Activated T-helper 17 cell treated with anti-CD3 and anti-CD28 coated beads, Interleukin-2, amount 50 U/mL, for 72 hours (primary cell): ENCODE data around the gene R3HCC1L. TPM values are rescaled to one million over a fixed set of nuclear protein-coding genes. Genes with fewer than 3 reads are reported as not detected.
"Not testable (repeated sequence)": the region's sequence is repeated elsewhere in the genome, so short reads cannot be mapped to it uniquely, and the experiment has no call there.

ENCODE experiments used
- ATAC-seq: fragments of 150-1000 bp; cut with Tn5 transposase; replicated peaks from 2 replicates; pipeline ENCODE4 v1.10.0; 2021; ENCODE audit warnings: mild to moderate bottlenecking, moderate library complexity
- H3K27ac Mint-ChIP-seq: one replicate; pipeline ENCODE4 v1.8.0; 2022; ENCODE audit warnings: mixed read lengths
- H3K27me3 Mint-ChIP-seq: one replicate; pipeline ENCODE4 v1.8.0; 2022; ENCODE audit warnings: mixed read lengths
- H3K36me3 Mint-ChIP-seq: one replicate; pipeline ENCODE4 v1.8.0; 2022; ENCODE audit warnings: low read depth, mild to moderate bottlenecking, mixed read lengths
- H3K4me1 Mint-ChIP-seq: one replicate; pipeline ENCODE4 v1.8.0; 2022; ENCODE audit warnings: mixed read lengths
- H3K4me3 Mint-ChIP-seq: one replicate; pipeline ENCODE4 v1.8.0; 2022; ENCODE audit warnings: mild to moderate bottlenecking, mixed read lengths
- H3K9me3 Mint-ChIP-seq: one replicate; pipeline ENCODE4 v1.8.0; 2022; ENCODE audit warnings: mixed read lengths
- total RNA-seq, 2 donors: library from RNA; stranded (reverse); gene quantifications; one replicate each; pipeline ENCODE4 v1.2.3, GENCODE V29; 2022

The R3HCC1L gene
- total RNA-seq, 2 donors from 2014 or later: 21.6 to 23.7 TPM

DNA sequence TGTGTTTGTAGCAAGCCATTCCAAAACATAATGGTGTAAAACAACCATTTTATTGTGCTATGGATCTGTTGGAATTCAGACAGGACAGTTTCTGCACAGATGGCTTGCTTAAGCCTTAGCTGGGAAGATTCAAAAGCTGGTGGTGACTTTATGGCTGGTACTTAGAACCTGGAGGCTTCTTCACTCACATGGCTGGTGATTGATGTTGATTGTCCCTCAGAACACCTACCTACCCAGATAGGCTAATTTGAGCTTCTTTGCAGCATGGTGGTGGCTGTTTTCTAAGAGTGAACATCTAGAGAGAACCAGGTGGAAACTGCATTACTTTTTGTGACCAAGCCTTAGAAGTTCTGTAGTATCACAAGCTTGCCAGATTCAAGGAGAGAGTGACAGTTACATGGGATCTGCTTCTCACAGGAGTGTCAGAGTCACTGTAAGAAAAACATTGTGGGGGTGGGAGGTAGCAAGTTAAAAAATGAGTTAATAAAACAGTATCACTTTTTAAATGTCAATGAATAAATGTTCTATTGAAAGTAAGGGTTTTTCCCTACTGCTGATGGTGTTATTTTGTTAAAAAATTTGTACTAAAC is 7.1 kb downstream of the R3HCC1L start:
- peak; percentile 81 for ATAC-seq
- Mint-ChIP-seq H3K27ac (peak overlapping the region; percentile 73), H3K4me1 (peaks cover 39% of the 10 kb centered on the region), H3K9me3 (no peaks in the 10 kb centered on the region), H3K36me3 (peaks cover 21% of the 10 kb centered on the region), H3K27me3 (no peaks in the 10 kb centered on the region), H3K4me3 (peak overlapping the region; percentile 56)

GRCh38 chr10:98144985-98145384 is 10.5 kb downstream of the R3HCC1L start:
- no peaks in the 10 kb centered on the region for H3K27me3 Mint-ChIP-seq
- peaks cover 46% of the 10 kb centered on the region for H3K4me1 Mint-ChIP-seq
- H3K27ac Mint-ChIP-seq: no peak overlapping the region
- ATAC-seq: no peak
- peaks cover 43% of the 10 kb centered on the region for H3K36me3 Mint-ChIP-seq
- peaks cover 14% of the 10 kb centered on the region for H3K9me3 Mint-ChIP-seq
- no peak overlapping the region for H3K4me3 Mint-ChIP-seq

- H3K4me3 Mint-ChIP-seq: no peak overlapping the region
- peaks cover 28% of the 10 kb centered on the region for H3K4me1 Mint-ChIP-seq
- no peak for ATAC-seq
- H3K27ac Mint-ChIP-seq: no peak overlapping the region
- H3K27me3 Mint-ChIP-seq: no peaks in the 10 kb centered on the region
- H3K9me3 Mint-ChIP-seq: peaks cover 24% of the 10 kb centered on the region
- peaks cover 77% of the 10 kb centered on the region for H3K36me3 Mint-ChIP-seq
These were observed 15.4 kb downstream of the R3HCC1L start for GRCh38 chr10:98149858-98150257.

GRCh38 chr10:98150544-98150943 is 16.1 kb downstream of the R3HCC1L start:
- peaks cover 77% of the 10 kb centered on the region for H3K36me3 Mint-ChIP-seq
- H3K4me1 Mint-ChIP-seq: peaks cover 24% of the 10 kb centered on the region
- H3K9me3 Mint-ChIP-seq: peaks cover 24% of the 10 kb centered on the region
- no peak overlapping the region for H3K27ac Mint-ChIP-seq
- H3K27me3 Mint-ChIP-seq: no peaks in the 10 kb centered on the region
- no peak overlapping the region for H3K4me3 Mint-ChIP-seq
- ATAC-seq: no peak

DNA sequence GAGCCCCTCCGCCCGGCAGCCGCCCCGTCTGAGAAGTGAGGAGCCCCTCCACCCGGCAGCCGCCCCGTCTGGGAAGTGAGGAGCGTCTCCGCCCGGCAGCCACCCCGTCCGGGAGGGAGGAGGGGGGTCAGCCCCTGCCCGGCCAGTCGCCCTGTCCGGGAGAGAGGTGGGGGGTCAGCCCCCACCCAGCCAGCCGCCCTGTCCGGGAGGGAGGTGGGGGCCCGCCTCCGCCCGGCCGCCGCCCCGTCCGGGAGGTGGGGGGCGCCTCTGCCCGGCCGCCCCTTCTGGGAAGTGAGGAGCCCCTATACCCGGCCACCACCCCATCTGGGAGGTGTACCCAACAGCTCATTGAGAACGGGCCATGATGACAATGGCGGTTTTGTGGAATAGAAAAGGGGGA is 18.3 kb downstream of the R3HCC1L start:
- Mint-ChIP-seq H3K9me3 (peaks cover 18% of the 10 kb centered on the region), H3K36me3 (peaks cover 84% of the 10 kb centered on the region), H3K4me1 (peaks cover 27% of the 10 kb centered on the region)
- H3K27ac Mint-ChIP-seq, H3K27me3 Mint-ChIP-seq, H3K4me3 Mint-ChIP-seq, ATAC-seq: not testable (repeated sequence)

DNA sequence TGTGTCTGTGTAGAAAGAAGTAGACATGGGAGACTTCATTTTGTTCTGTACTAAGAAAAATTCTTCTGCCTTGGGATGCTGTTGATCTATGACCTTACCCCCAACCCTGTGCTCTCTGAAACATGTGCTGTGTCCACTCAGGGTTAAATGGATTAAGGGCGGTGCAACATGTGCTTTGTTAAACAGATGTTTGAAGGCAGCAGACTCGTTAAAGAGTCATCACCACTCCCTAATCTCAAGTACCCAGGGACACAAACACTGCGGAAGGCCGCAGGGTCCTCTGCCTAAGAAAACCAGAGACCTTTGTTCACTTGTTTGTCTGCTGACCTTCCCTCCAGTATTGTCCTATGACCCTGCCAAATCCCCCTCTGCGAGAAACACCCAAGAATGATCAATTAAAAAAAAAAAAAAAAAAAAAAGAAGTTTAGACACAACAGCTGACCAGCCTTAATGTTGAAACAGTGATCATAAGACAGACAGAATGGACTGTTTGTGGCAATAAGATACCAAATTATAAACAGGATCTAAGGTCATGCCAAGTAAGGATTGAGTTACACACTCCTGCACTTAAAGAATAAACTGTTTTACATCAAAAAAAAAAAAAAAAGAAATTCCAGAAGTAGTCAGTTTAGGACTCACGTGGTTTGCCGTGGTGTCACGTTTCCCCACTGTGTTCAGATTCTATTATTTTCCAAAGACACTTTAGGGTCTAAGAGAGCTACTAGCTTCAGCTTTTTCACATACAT is 18.9 kb downstream of the R3HCC1L start:
- not testable (repeated sequence) for H3K27me3 Mint-ChIP-seq, H3K4me3 Mint-ChIP-seq, ATAC-seq, H3K27ac Mint-ChIP-seq
- peaks cover 89% of the 10 kb centered on the region for H3K36me3 Mint-ChIP-seq
- peaks cover 27% of the 10 kb centered on the region for H3K4me1 Mint-ChIP-seq
- H3K9me3 Mint-ChIP-seq: peaks cover 18% of the 10 kb centered on the region

GRCh38 chr10:98154076-98154475 is 19.6 kb downstream of the R3HCC1L start:
- Mint-ChIP-seq H3K27me3 (no peaks in the 10 kb centered on the region), H3K4me3 (no peak overlapping the region), H3K27ac (no peak overlapping the region), H3K9me3 (peaks cover 18% of the 10 kb centered on the region), H3K36me3 (peaks cover 89% of the 10 kb centered on the region), H3K4me1 (peaks cover 22% of the 10 kb centered on the region)
- no peak for ATAC-seq

- Mint-ChIP-seq H3K36me3 (peaks cover 92% of the 10 kb centered on the region), H3K9me3 (no peaks in the 10 kb centered on the region), H3K4me1 (peaks cover 15% of the 10 kb centered on the region), H3K27ac (no peak overlapping the region), H3K27me3 (no peaks in the 10 kb centered on the region), H3K4me3 (no peak overlapping the region)
- no peak for ATAC-seq
These were observed 24.1 kb downstream of the R3HCC1L start for GRCh38 chr10:98158576-98158975.

GRCh38 chr10:98163941-98164340 is 29.5 kb downstream of the R3HCC1L start:
- Mint-ChIP-seq H3K4me3 (no peak overlapping the region), H3K9me3 (no peaks in the 10 kb centered on the region), H3K27me3 (no peaks in the 10 kb centered on the region), H3K27ac (no peak overlapping the region), H3K4me1 (peaks cover 18% of the 10 kb centered on the region), H3K36me3 (peaks cover 95% of the 10 kb centered on the region)
- ATAC-seq: no peak

- H3K36me3 Mint-ChIP-seq: peaks cover 99% of the 10 kb centered on the region
- ATAC-seq: no peak
- no peak overlapping the region for H3K27ac Mint-ChIP-seq
- H3K4me1 Mint-ChIP-seq: peaks cover 19% of the 10 kb centered on the region
- H3K4me3 Mint-ChIP-seq: no peak overlapping the region
- H3K27me3 Mint-ChIP-seq: no peaks in the 10 kb centered on the region
- no peaks in the 10 kb centered on the region for H3K9me3 Mint-ChIP-seq
These were observed 32.7 kb downstream of the R3HCC1L start for GRCh38 chr10:98167191-98167590.

- peaks cover 19% of the 10 kb centered on the region for H3K4me1 Mint-ChIP-seq
- H3K36me3 Mint-ChIP-seq: peaks cover 94% of the 10 kb centered on the region
- H3K4me3 Mint-ChIP-seq: no peak overlapping the region
- no peak for ATAC-seq
- H3K27ac Mint-ChIP-seq: no peak overlapping the region
- no peaks in the 10 kb centered on the region for H3K27me3 Mint-ChIP-seq
- no peaks in the 10 kb centered on the region for H3K9me3 Mint-ChIP-seq
These were observed 33.7 kb downstream of the R3HCC1L start for GRCh38 chr10:98168147-98168546.

DNA sequence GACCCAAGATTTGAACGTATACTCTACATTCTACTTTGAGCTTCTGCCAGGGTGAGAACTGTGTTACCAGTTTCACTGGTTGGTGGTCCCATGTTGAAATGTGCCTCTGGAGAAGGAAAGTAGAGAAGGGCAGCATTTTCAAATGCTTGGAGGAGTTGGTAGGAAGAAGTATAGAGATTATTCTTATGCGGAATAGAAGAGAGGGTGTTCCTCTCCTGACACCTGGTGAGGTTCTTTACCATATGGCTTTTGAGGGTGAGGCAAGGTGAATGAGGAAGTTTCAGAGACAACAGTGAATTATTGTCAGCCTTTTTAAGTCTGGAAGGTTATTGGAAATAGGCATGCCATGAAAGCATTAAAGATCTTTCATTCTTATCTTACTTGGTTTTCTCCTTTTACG is 34.3 kb downstream of the R3HCC1L start:
- no peak for ATAC-seq
- peaks cover 94% of the 10 kb centered on the region for H3K36me3 Mint-ChIP-seq
- H3K27me3 Mint-ChIP-seq: no peaks in the 10 kb centered on the region
- H3K4me3 Mint-ChIP-seq: no peak overlapping the region
- peak overlapping the region; percentile 29 for H3K27ac Mint-ChIP-seq
- peaks cover 19% of the 10 kb centered on the region for H3K4me1 Mint-ChIP-seq
- no peaks in the 10 kb centered on the region for H3K9me3 Mint-ChIP-seq

- Mint-ChIP-seq H3K36me3 (peaks cover 94% of the 10 kb centered on the region), H3K4me1 (peaks cover 19% of the 10 kb centered on the region), H3K27ac (peak overlapping the region; percentile 29), H3K27me3 (no peaks in the 10 kb centered on the region), H3K9me3 (no peaks in the 10 kb centered on the region), H3K4me3 (no peak overlapping the region)
- no peak for ATAC-seq
These were observed 34.9 kb downstream of the R3HCC1L start for GRCh38 chr10:98169379-98169778.

DNA sequence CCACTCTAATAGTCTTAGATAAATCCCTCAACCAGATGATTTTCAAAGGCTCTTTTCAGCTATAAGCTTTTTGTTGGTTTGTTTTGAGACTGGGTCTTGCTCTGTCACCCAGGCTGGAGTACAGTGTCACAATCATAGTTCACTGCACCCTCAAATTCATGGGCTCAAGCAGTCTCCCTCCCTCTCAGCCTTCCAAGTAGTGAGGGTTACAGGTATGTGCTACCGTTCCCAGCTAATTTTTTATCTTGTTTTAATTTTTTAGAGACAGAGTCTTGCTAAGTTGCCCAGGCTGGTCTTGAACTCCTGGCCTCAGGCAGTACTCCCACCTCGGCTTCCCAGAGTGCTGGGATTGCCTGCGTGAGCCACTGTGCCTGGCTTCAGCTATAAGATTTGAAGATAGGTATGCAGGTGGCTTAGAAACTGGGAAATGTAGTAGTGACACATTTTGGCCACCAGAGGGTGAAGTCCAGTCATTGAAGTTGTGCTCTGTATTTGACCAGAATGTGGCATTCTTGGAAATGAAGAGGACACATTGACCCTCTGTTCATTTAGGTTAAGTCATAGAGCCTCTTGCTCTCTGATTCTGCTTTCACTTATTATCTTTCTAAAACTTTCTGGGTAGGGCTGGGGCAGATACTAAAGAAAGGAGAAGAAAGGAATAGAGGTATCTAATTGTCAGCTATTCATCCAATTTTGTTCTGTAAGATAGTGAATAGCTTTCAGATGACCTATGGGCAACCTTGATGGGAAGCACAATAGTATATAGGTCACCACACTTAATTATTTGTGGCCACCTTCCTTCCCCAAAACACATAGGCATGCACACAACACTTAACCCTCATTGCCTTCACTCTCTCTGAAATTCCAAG is 36.0 kb downstream of the R3HCC1L start:
- Mint-ChIP-seq H3K9me3 (no peaks in the 10 kb centered on the region), H3K27me3 (no peaks in the 10 kb centered on the region), H3K27ac (peak overlapping the region; percentile 4), H3K36me3 (peaks cover 91% of the 10 kb centered on the region), H3K4me1 (peaks cover 15% of the 10 kb centered on the region), H3K4me3 (no peak overlapping the region)
- peak; percentile 56 for ATAC-seq
